Fibroblast of gingiva (primary cell): ENCODE measurements around the gene STK24.

Experiments
- DNase-seq: peaks from one replicate; pipeline ENCODE4 v3.0.0-alpha.2; 2011; ENCODE audit warnings: low read depth

Gene STK24

DNA sequence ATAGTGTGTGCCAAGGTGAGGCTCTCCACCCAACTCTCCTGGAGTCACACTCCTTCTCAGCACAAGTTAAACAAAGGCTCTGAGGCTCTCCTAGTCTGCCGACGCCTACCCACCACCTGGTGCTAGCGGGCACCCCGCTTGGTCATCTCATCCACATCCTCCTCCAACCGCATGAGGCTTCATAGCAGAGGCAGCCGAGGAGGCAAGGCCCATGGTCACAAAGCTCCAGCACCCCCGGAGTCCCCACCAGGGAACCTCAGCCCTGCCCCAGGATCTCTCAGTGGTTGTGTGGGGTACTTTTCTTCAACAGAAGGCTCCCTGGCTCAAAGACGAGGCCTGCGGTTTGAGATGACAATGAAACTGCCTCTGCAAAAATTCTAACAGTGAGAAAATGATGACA, 43.0 kb downstream of the STK24 start:
- DNase-seq: no peak

DNA sequence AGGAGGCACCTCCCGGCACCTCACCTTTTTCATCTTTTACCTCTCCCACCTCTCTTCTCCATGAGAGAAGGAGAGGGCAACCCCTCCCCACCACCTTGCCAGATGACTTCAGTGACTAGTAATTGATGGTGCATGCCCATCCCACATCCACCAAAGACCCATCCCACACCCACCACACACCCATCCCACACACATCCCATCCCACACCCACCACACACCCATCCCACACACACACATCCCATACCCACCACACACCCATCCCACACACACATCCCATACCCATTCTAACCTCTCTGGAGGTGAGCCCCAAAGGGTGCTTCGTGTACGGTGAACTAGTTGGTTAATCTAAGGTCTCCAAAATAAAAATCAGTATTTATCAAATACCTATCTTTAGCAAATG, 44.7 kb downstream of the STK24 start:
- DNase-seq: no peak

DNA sequence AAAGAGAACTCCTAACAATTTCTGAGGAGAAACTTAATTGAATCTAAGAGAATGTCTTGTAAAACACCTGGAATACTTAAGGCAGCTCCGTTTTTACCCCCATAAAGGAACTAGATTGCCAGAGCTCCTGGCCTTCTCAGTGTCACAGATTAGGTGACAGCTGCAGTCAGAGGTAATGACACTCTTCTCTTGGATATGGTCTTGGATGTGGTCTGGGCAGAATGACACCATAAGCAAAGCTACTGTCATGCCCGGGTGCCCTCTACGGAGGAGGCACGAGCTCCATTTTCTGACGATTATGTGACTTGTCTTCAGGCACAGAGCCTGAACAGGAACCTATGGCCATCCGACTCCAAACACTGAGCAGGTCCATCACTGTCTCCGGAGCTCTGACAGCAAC, 46.7 kb downstream of the STK24 start:
- DNase-seq: no peak

DNA sequence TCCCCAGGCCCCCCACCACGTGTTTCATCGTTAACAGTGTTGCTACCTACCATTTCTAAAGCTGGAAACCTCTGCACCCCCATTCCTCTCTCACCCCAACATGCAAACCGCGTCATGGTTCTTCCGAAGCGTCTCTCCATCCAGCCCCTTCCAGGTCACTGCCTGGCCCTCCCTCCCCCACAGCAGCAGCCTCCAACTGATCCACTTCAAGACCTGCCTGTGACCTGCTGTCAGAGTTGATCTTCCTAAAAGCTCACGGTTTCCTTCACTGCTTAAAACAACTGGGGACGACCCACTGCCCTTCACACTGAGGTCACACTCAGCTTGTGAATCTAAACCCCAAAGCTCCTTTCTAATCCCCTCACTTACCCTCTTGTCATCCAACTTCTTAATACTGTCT, 47.7 kb downstream of the STK24 start:
- DNase-seq: no peak

DNA sequence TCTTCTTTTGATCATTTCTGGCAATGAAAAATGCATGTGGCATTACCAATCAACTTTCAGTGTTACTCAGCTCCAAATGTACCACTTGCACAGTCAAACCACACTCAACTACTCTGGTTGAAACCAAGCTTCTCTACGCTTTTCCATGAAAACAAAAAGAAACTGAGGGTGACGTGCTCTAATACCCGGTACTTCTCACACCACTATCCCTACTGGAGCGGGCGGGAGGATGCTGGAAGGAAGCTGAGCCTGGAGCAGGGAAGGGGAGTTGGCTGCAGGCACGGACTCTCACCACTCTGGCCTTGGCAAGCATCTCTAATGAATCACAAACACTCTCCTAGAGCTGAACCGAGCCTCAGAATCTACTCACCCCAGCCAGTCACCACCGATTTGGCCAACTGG, 48.2 kb downstream of the STK24 start:
- DNase-seq: peak; percentile 35

DNA sequence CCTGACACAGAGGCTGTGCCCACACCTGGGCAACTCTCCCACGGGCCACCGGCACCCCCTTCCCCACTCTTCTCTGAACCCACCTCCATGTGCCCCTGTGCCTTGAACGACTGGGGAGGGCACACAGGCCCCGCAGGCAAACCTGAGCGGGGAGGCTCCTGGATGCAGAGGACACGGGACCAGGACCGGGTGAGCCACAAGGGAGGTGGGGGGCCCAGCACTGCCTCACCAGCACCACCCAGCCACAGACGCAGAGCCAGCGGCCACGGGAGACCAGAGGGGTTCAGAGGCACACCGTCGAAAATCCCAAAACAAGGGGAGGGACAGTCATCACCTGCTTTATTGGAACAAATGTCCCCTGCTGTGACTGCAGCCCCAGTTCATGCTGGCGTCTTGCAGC, 49.4 kb downstream of the STK24 start:
- DNase-seq: no peak

DNA sequence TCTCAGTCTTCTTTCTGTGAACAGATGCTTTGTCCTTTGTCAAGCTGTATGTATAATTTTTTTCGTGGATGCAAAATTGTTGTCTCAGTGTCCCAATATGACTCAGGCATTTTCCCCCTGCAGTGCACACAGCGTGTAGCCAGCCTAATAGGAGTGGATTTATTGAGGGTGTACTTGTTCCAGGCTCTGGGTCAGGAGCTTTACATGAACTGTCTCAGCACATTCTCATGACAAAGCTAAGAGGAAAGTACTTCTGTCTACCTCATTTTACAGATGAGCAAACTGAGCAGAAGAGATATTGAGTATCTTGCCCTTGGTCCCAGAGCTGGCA, 50.8 kb downstream of the STK24 start:
- no peak for DNase-seq

DNA sequence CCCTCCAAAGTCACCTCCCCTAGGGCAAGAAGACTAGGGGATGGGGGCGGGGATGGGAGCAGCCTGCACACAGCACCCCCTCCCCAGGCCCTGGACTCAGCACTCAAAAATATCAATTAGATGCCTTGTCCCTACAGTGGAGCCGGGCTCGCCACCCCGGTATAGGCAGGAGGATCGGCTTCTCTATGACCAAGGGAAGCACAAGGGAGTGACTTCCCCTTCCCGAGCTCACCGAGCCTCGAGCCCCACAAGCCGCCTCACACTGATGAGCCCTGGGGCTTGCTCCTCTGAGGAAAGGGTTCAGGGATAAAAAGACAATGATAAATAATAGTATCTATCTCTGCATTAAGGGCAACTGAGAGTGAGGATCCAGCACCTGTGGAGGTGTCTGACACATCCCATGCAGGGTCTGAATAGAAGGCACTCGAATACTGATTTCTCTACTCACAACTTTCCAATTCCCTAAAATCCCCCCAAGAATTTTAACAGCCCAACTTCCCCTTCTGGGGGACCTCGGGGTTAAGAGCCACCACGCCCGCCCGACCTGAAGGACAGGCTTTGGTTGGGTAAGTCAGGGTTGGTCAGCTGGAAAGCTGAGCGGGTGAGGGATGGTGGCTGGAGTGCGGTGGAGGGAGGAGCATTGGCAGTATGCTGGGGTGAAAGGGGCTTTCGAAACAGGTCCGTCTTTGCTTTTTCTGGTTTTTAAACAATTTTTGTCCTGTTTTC, 51.3 kb downstream of the STK24 start:
- DNase-seq: no peak

DNA sequence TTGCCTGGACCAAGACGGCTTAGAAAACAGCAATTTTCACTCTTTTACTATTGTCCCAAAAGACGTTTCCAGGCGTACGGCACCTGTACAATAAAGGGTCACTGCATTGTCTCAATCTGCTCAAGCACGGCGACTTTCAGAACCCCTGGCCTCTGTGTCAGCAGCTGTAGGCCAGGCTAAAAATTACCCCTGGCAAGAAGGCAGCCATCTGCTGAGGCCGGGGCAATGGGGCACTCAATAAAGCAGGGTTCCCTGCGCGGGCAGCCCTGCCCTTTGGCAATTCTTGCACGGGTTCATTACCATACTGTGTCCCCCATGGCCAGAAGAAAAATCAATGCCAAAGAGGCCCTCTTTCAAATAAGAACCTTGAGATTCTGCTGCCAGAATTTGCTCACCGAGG, 52.1 kb downstream of the STK24 start:
- DNase-seq: no peak

DNA sequence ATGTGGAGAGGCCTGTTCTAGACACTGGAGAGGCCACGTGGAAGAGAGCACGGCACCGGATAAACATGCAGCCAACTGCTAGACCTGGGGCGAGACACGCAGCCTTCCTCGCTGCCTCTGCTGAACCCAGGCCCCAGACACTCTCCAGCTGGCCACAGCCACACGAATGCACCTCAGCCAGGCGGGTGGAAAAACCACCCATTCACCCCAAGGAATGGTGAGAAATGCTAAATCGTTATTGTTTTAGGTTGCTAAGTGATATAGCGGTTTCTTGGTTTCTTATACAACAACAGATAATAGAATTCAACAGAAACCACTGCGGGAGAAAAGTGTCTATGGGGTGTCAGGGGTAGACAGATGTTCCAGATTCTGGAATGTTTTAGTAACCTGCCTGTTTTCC, 52.5 kb downstream of the STK24 start:
- DNase-seq: no peak

DNA sequence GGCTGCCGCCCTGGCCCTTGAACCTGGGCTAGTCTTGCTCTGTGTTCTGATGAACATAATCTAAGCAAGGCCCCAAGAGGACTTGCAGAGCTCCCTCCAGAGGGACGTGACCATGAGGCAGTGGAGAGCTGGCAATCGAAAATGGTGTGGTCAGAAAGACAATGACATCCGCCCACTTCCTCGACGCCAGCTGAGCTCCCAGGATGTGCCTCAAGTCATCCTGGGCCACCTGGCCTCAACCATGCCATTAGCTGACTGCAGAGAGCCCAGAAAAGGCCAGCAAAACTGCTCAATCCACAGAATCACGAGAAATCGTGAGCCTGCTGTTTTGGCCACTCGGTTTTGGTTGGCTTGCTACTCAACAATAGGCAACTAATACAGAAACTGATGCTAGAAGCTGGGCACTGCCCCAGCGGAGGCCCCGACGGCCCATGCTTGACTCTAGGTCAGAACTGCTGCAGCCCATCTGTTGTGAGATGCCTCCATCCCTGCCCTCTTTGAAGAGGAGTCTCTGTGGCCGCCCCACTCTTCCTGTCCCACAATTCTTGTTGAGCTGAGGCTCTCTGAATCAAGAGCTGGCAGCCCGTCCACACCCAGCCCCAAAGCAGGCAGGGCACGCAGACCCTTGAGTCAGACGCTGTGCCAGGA, 53.3 kb downstream of the STK24 start:
- no peak for DNase-seq

DNA sequence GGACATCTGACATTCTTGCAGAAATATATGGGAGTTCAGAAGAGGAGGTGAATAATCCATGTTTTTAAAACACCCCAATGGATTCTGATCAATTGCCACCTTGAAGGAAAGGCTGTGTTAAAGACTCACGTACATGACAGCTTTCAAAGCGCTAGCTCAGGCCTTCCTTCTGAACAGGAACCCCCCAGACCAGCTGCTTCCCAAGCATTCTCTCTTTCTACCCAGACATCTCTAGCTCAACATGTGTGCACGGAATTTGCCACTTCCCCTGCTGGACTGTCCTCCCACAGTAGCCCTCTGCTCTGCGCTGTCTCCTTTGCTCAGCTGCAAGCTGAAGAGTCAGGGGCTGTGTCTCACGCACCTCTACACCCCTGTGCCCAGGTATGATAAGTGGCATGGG, 54.5 kb downstream of the STK24 start:
- DNase-seq: no peak

DNA sequence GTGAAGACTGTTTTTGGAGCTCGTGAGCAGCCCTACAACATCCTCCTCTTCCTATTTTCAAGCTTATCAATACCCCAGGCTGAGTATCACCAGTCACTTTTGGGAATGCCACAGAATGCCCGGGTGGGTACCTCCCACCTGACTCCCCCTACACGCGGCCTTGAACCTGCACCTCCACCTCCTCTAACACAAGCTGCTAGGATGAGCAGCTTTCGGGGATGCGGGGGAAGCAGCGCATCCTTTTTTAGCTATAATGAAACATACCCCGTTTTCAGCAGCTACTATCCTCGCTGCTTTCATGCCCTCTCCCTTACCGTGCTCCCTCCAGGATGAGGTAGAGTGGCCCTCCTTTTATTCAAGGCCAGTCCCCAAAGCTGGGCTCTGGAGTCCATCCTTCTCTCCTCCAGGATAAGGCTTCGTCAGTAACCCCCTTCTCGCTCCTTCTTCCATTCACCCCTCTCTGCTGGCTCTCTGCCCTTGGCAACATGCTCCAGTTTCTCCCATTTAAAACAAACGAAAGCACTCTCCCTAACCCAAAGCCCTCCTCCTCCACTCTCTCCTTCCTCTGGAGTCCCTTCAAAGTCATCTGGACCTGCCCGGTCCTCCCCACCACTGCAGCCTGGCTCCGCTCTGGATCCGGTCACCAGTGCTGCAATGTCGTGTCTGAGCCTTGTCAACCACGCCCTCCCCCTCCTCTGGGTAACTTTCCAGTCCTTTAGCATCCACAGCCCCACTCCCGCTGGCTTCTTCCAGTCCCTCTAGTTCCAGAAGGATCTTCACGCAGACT, 55.3 kb downstream of the STK24 start:
- DNase-seq: no peak

DNA sequence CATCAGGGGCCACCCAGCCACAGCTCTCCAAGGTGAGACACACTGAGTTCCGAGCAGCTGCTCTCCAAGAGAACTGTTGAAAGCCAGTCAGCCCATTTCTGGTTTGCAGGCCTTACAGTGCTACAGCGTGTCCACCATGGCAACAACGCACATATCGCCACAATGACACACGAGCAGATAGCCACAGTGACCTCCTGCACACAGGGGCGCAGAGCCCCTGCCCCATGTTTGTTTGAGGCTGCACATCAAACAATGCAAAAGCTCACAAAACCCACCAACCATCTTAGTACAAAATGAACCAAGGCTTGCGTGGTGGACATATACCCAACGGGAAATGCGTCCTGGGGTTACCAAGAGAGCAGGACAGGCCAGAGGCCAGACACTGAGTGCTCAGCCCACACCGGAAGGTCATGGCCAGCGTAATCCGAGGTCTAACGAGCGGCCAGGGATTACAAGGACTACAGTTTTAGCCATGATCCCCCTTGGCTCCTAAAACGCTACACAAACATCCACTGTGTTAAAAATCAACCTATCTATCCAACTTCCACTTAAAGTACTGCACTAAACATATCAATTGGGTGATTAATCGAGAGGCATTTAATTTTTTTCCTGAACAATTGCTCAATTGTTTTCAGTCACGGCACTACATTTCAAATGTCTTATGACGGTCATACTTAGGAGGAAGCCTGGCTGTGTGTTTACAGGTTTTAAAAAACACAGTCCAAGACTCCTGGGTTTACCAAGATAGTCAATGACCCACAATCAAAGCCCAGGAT, 56.0 kb downstream of the STK24 start:
- DNase-seq: no peak

DNA sequence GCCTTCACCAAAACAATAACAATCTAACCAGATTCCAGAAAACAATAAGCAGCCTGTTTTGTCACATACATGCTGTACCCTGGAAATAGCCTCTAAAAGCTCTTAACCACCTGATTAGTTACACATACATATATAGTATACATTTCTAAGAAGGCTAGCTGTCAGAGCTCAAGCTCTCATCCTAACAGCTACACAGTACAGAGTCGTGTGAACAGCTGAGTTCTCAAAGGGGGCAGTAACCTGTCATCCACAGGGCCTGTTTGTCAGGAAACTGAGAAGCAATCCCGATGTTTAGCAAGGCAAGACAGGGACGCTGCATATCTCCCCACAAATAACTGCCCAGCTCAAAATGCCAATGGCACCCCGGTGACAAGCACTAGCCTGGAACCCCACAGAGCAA, 56.9 kb downstream of the STK24 start:
- no peak for DNase-seq

DNA sequence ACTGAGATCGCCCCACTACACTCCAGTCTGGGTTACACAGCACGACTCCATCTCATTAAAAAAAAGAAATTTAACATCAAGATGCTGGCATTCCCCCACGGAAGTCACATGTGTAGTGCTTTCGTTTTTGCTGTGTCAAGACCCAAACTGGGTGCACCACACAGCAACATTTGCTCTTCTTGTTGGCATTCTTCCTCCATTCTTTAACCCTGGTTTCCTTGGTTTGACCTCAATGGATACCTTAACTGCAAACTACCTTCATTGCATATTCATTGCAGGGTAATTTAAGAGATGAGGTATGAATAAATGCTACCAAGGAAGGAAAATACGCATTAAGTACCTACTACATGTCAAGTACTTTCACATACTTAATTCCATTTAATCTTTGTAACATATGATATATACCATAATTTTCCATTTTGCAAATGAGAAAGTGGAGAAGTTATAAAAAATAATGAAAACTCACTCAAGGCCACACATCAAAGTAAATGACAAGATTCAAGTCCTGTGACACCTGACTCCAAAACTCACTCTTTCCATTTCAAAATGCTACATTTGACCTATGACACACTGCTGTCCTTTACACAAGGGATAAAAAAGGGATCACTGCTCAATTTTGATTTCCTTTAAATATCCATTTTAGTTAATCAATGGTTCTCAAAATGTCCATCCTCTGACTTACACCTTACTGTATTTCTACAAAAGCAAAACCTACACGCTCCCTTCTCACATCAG, 59.2 kb downstream of the STK24 start:
- no peak for DNase-seq

DNA sequence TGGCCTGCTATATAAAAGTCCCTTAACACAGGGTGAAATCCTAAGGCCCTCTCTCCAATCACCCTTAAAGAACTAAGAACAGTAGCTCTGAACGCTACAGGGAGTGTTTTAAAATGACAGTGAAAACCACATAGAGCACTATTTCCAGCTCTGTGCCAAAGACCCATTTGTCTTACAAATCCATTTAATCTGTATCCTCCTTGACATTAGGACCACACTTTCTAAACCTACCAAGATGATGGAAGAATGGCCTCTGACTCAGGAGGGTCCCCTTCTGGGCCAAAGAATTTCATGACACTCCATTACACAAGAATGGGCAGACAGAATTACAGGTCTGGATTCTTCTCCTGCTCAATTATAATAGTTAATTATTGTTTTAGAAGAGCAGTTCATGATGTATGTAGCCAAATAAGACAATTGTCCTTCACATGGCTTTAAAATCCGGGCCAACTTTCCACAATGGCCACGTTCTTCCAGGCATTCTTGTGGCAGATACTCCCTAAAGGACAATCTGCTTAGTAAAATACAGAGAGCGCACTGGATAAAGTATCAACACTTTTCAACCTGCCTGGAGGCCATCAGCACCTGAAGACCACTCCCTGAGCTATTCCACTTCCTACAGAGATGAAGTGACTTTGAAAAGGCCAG, 61.0 kb downstream of the STK24 start:
- no peak for DNase-seq

DNA sequence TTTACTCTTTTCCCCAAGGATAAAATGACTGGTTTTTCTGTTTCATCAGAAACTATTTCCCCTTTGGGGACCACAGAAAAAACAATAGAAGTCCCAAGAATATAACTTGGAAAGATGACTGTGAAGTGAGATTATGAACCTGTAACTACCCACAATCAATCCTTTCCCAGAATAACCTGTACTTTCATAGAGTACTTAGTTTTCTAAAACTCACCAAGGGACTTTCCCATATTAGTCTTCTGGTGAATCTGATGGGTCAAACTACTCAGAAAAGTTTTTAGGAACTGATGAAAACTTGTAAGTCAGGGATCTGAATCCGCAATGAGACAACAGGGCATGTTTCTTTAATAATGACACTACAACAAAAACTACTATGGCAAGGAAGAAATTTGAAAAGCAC, 62.6 kb downstream of the STK24 start:
- DNase-seq: no peak

DNA sequence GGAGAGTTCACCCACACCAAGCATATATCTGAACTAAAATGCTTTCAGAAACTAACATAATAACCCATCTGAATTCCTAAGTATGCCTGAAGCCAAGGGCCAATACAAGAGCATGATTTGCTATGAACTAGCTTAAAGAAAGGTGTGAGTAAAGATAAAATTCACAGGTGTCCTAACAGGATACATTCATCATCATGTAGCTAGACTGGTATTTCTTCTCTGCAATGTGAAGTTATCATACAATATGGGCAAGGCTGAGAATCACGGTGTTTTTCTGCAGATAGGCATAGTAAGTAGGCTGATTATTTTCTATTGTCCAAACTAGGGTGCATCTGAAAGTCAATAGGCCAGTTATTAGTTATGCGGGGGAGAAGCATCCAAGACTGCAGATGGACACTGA, 63.1 kb downstream of the STK24 start:
- DNase-seq: no peak

DNA sequence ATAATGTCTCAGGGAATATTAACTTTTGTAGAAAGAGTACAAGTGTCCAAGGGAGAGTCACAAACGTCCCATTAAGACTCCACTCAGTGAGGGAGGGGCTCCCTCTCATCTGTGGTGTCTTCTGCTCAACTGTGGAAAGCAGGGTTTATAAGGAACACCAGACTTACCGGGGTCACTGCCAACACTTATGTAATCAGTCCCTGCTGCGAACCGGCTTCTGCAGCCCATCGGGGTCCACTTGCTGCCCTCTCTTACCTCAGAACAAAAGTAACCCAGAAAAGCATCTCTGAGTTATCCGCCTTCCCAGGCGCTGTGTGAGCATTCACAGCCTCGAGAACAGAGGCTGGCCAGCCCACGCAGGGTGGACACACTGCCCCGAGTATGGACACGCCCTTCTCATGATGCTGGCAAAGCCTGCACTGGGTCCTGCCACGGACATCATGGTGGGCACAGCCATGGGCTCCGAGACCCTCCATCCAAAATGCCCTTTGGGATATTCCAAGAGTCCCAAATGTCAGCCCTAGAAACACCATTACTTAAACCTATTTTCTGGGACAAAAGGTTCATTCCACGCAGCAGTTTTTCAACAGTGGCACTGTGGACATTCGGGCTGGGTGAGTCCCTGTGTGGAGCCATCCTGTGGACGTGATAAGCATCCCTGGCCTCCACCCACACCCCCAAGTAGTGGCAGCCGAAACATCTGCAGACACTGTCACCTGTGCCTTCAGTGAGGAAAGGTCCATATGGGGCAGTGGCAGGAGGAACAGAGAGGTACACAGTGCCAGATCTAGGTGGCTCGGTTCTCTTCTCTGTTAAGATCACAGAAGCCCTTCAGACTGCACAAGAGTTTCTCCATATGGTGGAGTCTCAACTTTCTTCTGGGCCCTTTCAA, 63.9 kb downstream of the STK24 start:
- no peak for DNase-seq
